GM12878 (cell line): ENCODE results near the gene SYTL4. TPM values are rescaled to one million over a fixed set of nuclear protein-coding genes. Genes with fewer than 3 reads are reported as not detected.

Experiments
- ATAC-seq: fragments of 200-7000 bp; cut with Tn5 transposase; 3 replicates; pipeline ENCODE4 v1.9.1; 2020; ENCODE audit warnings: mild to moderate bottlenecking, moderate library complexity
- BruUV-seq: library from RNA; stranded (reverse); fragments of 400-500 nt; replicated peaks from 2 replicates; lab custom pipeline; 2021; lab: Mats Ljungman, UMichigan
- CTCF ChIA-PET: fragments of 300-600 bp; sonication (Branson Sonifier 250); formaldehyde crosslinking; extraction: SDS; loops from one replicate; lab custom pipeline; 2021; ENCODE audit warnings: inconsistent platforms; lab: Yijun Ruan, JAX
- POLR2A ChIA-PET: fragments of 350-600 bp; formaldehyde crosslinking; extraction: SDS; loops from one replicate; lab custom pipeline; 2021; ENCODE audit warnings: inconsistent platforms; lab: Charles Lee
- RAD21 ChIA-PET: fragments of 300-600 bp; sonication (Branson Sonifier 250); formaldehyde crosslinking; loops from one replicate; lab custom pipeline; 2023; ENCODE audit warnings: antibody characterized with exemption; ENCODE audit not compliant: unreplicated experiment; lab: Charles Lee
- SMC1A ChIA-PET: fragments of 300-600 bp; sonication (Branson Sonifier 250); formaldehyde crosslinking; loops from one replicate; lab custom pipeline; 2023; ENCODE audit not compliant: unreplicated experiment, uncharacterized antibody; lab: Charles Lee
- DNase-seq: peaks from one replicate; pipeline ENCODE4 v3.0.0-alpha.2; 2011; ENCODE audit warnings: low read depth, low spot score
- FAIRE-seq: peaks from 3 replicates; lab custom pipeline; 2011; peaks lifted over from hg19 to GRCh38; lab: Jason Lieb, UNC
- H2AFZ ChIP-seq: 2 replicates; pipeline ENCODE4 v1.6.0; 2011; ENCODE audit warnings: low read depth, low read length, control low read depth; ENCODE audit not compliant: control insufficient read depth
- H3K27ac ChIP-seq: 2 replicates; pipeline ENCODE4 v1.5.1; 2011; ENCODE audit warnings: control low read depth; ENCODE audit not compliant: control insufficient read depth, insufficient read depth
- H3K27me3 ChIP-seq, 2 experiments: replicated peaks in 1 of 2; 2 replicates each; pipeline versions ENCODE4 v1.6.0 to v1.6.1; 2011; ENCODE audit warnings: low read length in 1 of 2; ENCODE audit not compliant: control insufficient read depth in 2 of 2, insufficient read depth in 2 of 2
- H3K36me3 ChIP-seq, 2 experiments: 2 replicates each; pipeline ENCODE4 v1.5.1; 2011; ENCODE audit warnings: low read length in 1 of 2; ENCODE audit not compliant: control insufficient read depth in 2 of 2, insufficient read depth in 2 of 2
- H3K4me1 ChIP-seq: 2 replicates; pipeline ENCODE4 v1.6.1; 2011; ENCODE audit warnings: mild to moderate bottlenecking, low read length, moderate library complexity, mixed read lengths; ENCODE audit not compliant: control insufficient read depth, insufficient read depth
- H3K4me2 ChIP-seq: 2 replicates; pipeline ENCODE4 v1.6.0; 2011; ENCODE audit warnings: control low read depth; ENCODE audit not compliant: control insufficient read depth, insufficient read depth
- H3K4me3 ChIP-seq: fragments of 200-600 bp; sonication (generic); 2 replicates; pipeline ENCODE4 v1.5.1; 2016
- H3K79me2 ChIP-seq: 2 replicates; pipeline ENCODE4 v1.6.0; 2011; ENCODE audit warnings: low read length; ENCODE audit not compliant: control insufficient read depth, insufficient read depth
- H3K9ac ChIP-seq: 2 replicates; pipeline ENCODE4 v1.8.0; 2011; ENCODE audit warnings: low read length, control low read depth, mixed read lengths; ENCODE audit not compliant: control insufficient read depth, insufficient read depth
- H3K9me3 ChIP-seq: replicated peaks from 3 replicates; pipeline ENCODE4 v1.5.1; 2011; ENCODE audit warnings: mild to moderate bottlenecking, low read length; ENCODE audit not compliant: control insufficient read depth, insufficient read depth
- H4K20me1 ChIP-seq: 2 replicates; pipeline ENCODE4 v1.6.0; 2011; ENCODE audit not compliant: control insufficient read depth, insufficient read depth
- ASH2L ChIP-seq: fragments of 300-600, 200-600 bp; sonication (generic); IDR thresholded peaks from 2 replicates; pipeline ENCODE4 v1.6.1; 2017; ENCODE audit warnings: low read depth, mild to moderate bottlenecking, borderline replicate concordance
- CBFB ChIP-seq: IDR thresholded peaks from 2 replicates; pipeline ENCODE4 v1.6.1; 2016; ENCODE audit warnings: antibody characterized with exemption, low read depth
- E2F8 ChIP-seq: fragments of 450-650 bp; IDR thresholded peaks from 2 replicates; pipeline ENCODE4 v1.6.1; 2018; ENCODE audit warnings: mild to moderate bottlenecking, low read depth, moderate library complexity; ENCODE audit not compliant: partially characterized antibody
- ETV6 ChIP-seq, 2 experiments: fragments of 450-650 bp in 1 of 2; IDR thresholded peaks in 1 of 2; conservative IDR thresholded peaks in 1 of 2; 2 replicates each; pipeline ENCODE4 v1.6.1; 2014; ENCODE audit warnings: antibody characterized with exemption in 1 of 2, borderline replicate concordance in 1 of 2, low read depth in 1 of 2, mild to moderate bottlenecking in 1 of 2, moderate library complexity in 1 of 2
- EZH2 ChIP-seq: IDR thresholded peaks from 2 replicates; pipeline ENCODE4 v1.6.1; 2012; ENCODE audit warnings: low read depth, mild to moderate bottlenecking, control low read depth, inconsistent platforms, low read length, borderline replicate concordance; ENCODE audit not compliant: control insufficient read depth
- HSF1 ChIP-seq: fragments of 150-350 bp; IDR thresholded peaks from 2 replicates; pipeline ENCODE4 v1.6.1; 2014; ENCODE audit warnings: mild to moderate bottlenecking, low read depth, low read length
- SIX5 ChIP-seq: IDR thresholded peaks from 2 replicates; pipeline ENCODE4 v1.6.1; 2011; ENCODE audit warnings: mild to moderate bottlenecking, low read depth, low read length, moderate library complexity; ENCODE audit not compliant: severe bottlenecking
- SMC3 ChIP-seq: IDR thresholded peaks from 2 replicates; pipeline ENCODE4 v1.6.1; 2011; ENCODE audit warnings: low read length, improper control_type of control experiment, borderline replicate concordance
- ZNF592 ChIP-seq: fragments of 450-650 bp; IDR thresholded peaks from 2 replicates; pipeline ENCODE4 v1.6.1; 2017; ENCODE audit warnings: mild to moderate bottlenecking, moderate library complexity
- ZNF687 ChIP-seq: fragments of 450-650 bp; IDR thresholded peaks from 2 replicates; pipeline ENCODE4 v1.6.1; 2017; ENCODE audit warnings: mild to moderate bottlenecking, moderate library complexity
- WGBS: methylation state at CpG from one replicate; pipeline ENCODE4 v1.1.6; 2016; ENCODE audit warnings: low lambda C conversion rate; ENCODE audit not compliant: insufficient replicate concordance, insufficient coverage; ENCODE audit errors: missing lambda C conversion rate; 5-methylcytosine and 5-hydroxymethylcytosine counted together
- in situ Hi-C: fragments of 300-500 bp; cut with MboI; formaldehyde crosslinking; loops from 9 replicates; pipeline ENCODE4 v1.14.3; 2018; ENCODE audit warnings: mixed read lengths
- intact Hi-C: fragments of 100-400 bp; cut with micrococcal nuclease; formaldehyde crosslinking; loops from one replicate; pipeline ENCODE4 v1.14.2; 2022; ENCODE audit not compliant: unreplicated experiment
- polyA plus RNA-seq, 11 experiments: library from polyadenylated mRNA; depleted of rRNA in 4 of 11; unstranded in 6 of 11; stranded (reverse) in 5 of 11; fragments of >200 nt; fragmentation: Nextera tagmentation in 4 of 11; fragmentation: Illumina TruSeq in 1 of 11; extraction: Ambion mirVana in 4 of 11; extraction: Trizol in 1 of 11; gene quantifications; 1 replicate in 1 of 11; 2 replicates in 10 of 11; pipeline versions ENCODE4 v1.2.1 to v1.2.3, GENCODE V29; 2011 to 2016; ENCODE audit warnings: inconsistent platforms in 2 of 11, missing spikeins in 2 of 11, low read depth in 1 of 11
- total RNA-seq, 4 experiments: library from RNA; depleted of rRNA in 3 of 4; stranded (reverse); fragments of >200 nt in 3 of 4; fragmentation: Illumina TruSeq in 1 of 4; extraction: Trizol in 1 of 4; gene quantifications; 2 replicates each; pipeline versions ENCODE4 v1.2.1 to v1.2.3, GENCODE V29; 2013 to 2021

Gene SYTL4
- total and polyA plus RNA-seq, 10 of the 15 experiments (the other 5 are each of a cell fraction or from before 2014, with no cell fraction given): 0.07 to 0.74 (median 0.19) TPM; not detected in 2

- no peak overlapping the region for H3K4me3 ChIP-seq
- no peak for FAIRE-seq
- no peak overlapping the region for H3K27ac ChIP-seq
- no peak overlapping the region for H2AFZ ChIP-seq
- CTCF ChIA-PET: interaction anchor here (1.2 to 7.7 kb wide), 4 partner anchors 8 to 94 kb away, joined by 7 to 86 read pairs (median 11); no protein-coding TSS in a partner anchor
- RAD21 ChIA-PET: no interaction called here
- POLR2A ChIA-PET: no interaction called here
- BruUV-seq: no TSS peak
- no peaks in the 10 kb centered on the region for H3K9me3 ChIP-seq
- ATAC-seq: no peak
- DNase-seq: no peak
- no peaks in the 10 kb centered on the region for H3K36me3 ChIP-seq
- no peaks in the 10 kb centered on the region for H3K4me1 ChIP-seq
- no peaks in the 10 kb centered on the region for H3K79me2 ChIP-seq
- SMC1A ChIA-PET: interaction anchor here (1.7 to 2.3 kb wide), 2 partner anchors 12 to 96 kb away, joined by 5 to 11 read pairs; no protein-coding TSS in a partner anchor
- no peaks in the 10 kb centered on the region for H3K27me3 ChIP-seq
- 26% methylated on average over 3 of the region's 3 CpGs for WGBS
- intact Hi-C loops (no loop called here), in situ Hi-C loops (no loop called here)
- no peak overlapping the region for H3K9ac ChIP-seq
- no peak overlapping the region for H3K4me2 ChIP-seq
- H4K20me1 ChIP-seq: no peaks in the 10 kb centered on the region
- TF ChIP-seq ZNF592 (no peak), ETV6 (conservative IDR thresholded peaks at IDR 0.05 in 1 of 2, IDR thresholded peaks at IDR 0.05 in 1 of 2; ENCODE audit: borderline replicate concordance in 1 of 2, low read depth in 1 of 2) (no peak), E2F8 (no peak), EZH2 (no peak), HSF1 (no peak), SMC3 (no peak), CBFB (no peak), ASH2L (no peak), ZNF687 (no peak), SIX5 (no peak)
Observed at GRCh38 chrX:100672966-100673365, 59.0 kb downstream of the SYTL4 start.
